ENCODE data around the gene FBN1. TPM values are rescaled to one million over a fixed set of nuclear protein-coding genes. Genes with fewer than 3 reads are reported as not detected.

The FBN1 gene
- total RNA-seq, 2 donors from 2014 or later: 5.5 to 5.9 TPM

DNA sequence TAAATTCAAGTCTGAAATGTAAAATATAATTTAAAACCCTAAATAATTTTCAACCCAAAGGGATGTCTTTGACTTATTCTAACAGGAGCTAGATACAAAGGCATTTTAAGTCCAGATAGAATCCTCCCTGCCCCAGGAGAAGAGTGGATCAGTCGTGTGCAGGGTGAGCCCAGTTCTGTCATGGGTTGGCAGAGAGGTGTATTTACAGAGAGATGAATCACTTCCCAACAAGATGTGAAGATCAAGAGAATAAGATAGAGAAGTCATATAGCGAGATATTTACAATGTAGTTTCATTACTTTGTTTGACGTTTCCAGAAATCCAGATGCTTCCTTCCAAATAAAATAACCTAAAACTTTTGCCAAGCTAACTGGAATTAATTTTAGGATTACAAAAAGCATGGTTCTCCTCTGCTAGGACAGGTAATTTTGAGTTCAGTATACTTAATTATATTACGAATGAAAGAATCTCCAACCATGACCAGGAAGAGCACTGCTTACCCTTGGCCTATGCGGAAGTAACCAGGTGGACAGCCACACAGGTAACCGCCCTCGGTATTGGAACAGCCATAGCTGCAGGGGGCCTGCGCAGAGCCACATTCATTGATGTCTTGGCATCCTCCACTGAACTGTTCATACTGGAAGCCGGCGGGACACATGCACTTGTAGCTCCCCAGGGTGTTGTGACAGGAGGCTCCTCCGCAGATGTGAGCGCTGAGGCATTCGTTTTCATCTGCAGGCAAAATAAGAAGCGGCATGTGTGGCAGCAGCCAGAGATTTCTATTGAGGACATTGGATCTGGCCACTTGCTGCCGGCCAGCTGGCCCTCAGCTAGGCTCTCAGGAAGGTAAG is 230.2 kb downstream of the FBN1 start:
- Histone ChIP-seq H3K4me3 (ENCODE audit: low read length) (no peak overlapping the region), H3K9ac (ENCODE audit: extremely low read depth, low read length, poor library complexity, severe bottlenecking) (no peak overlapping the region), H3K27me3 (ENCODE audit: control insufficient read depth, insufficient read depth, low read length, poor library complexity, severe bottlenecking) (no peaks in the 10 kb centered on the region), H3K27ac (ENCODE audit: low read depth, low read length) (no peak overlapping the region), H3K4me1 (ENCODE audit: control insufficient read depth, insufficient read depth, low read length) (no peaks in the 10 kb centered on the region), H3K9me3 (ENCODE audit: control insufficient read depth, low read length) (no peaks in the 10 kb centered on the region), H3K36me3 (ENCODE audit: control insufficient read depth, insufficient read depth, low read length) (peaks cover 12% of the 10 kb centered on the region)
- Mint-ChIP-seq H3K4me3 (no peak overlapping the region), H3K4me1 (no peaks in the 10 kb centered on the region), H3K36me3 (ENCODE audit: low read depth) (no peaks in the 10 kb centered on the region), H3K27ac (no peak overlapping the region), H3K27me3 (ENCODE audit: insufficient read depth) (no peaks in the 10 kb centered on the region), H3K9me3 (no peaks in the 10 kb centered on the region)
- TF ChIP-seq, protein P1, sequence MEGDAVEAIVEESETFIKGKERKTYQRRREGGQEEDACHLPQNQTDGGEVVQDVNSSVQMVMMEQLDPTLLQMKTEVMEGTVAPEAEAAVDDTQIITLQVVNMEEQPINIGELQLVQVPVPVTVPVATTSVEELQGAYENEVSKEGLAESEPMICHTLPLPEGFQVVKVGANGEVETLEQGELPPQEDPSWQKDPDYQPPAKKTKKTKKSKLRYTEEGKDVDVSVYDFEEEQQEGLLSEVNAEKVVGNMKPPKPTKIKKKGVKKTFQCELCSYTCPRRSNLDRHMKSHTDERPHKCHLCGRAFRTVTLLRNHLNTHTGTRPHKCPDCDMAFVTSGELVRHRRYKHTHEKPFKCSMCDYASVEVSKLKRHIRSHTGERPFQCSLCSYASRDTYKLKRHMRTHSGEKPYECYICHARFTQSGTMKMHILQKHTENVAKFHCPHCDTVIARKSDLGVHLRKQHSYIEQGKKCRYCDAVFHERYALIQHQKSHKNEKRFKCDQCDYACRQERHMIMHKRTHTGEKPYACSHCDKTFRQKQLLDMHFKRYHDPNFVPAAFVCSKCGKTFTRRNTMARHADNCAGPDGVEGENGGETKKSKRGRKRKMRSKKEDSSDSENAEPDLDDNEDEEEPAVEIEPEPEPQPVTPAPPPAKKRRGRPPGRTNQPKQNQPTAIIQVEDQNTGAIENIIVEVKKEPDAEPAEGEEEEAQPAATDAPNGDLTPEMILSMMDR (conservative IDR thresholded peaks at IDR 0.05): no peak
- DNase-seq: no peak
- WGBS, 2 experiments (ENCODE audit: insufficient coverage in 1 of 2, insufficient read length in 1 of 2): 96 to 100% methylated on average over 7 to 15 of the region's 15 CpGs

DNA sequence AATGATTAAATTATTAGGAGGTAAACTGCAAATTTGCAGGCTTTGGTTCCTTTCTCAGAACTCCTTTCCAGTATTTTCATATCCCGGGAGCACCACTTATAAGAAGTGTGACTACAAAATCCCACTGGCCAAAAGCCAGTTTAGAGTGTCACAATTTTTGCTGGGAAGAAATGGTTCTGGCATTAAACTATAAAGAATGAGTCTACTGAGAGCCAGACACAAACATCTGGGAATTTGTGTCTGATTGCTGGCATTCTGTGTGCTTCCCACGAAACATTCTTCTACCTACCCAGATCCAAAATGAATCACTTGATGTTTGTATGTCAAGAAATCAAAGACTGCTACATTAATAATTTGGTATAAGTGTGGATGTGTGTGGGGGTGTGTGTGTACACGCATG is 231.5 kb downstream of the FBN1 start:
- Mint-ChIP-seq H3K4me1 (no peaks in the 10 kb centered on the region), H3K27ac (no peak overlapping the region), H3K36me3 (ENCODE audit: low read depth) (no peaks in the 10 kb centered on the region), H3K4me3 (no peak overlapping the region), H3K9me3 (no peaks in the 10 kb centered on the region), H3K27me3 (ENCODE audit: insufficient read depth) (no peaks in the 10 kb centered on the region)
- TF ChIP-seq, protein P1 (conservative IDR thresholded peaks at IDR 0.05): no peak
- no peak for DNase-seq
- H3K4me3 ChIP-seq (ENCODE audit: low read length): no peak overlapping the region
- no peak overlapping the region for H3K9ac ChIP-seq (ENCODE audit: extremely low read depth, low read length, poor library complexity, severe bottlenecking)
- 98% methylated on average over 2 of the region's 3 CpGs; no CpG with 5 or more reads in 1 of the 2 experiments for WGBS, 2 experiments (ENCODE audit: insufficient coverage in 1 of 2, insufficient read length in 1 of 2)
- H3K27me3 ChIP-seq (ENCODE audit: control insufficient read depth, insufficient read depth, low read length, poor library complexity, severe bottlenecking): no peaks in the 10 kb centered on the region
- H3K27ac ChIP-seq (ENCODE audit: low read depth, low read length): no peak overlapping the region
- H3K9me3 ChIP-seq (ENCODE audit: control insufficient read depth, low read length): no peaks in the 10 kb centered on the region
- H3K4me1 ChIP-seq (ENCODE audit: control insufficient read depth, insufficient read depth, low read length): no peaks in the 10 kb centered on the region
- peaks cover 11% of the 10 kb centered on the region for H3K36me3 ChIP-seq (ENCODE audit: control insufficient read depth, insufficient read depth, low read length)

DNA sequence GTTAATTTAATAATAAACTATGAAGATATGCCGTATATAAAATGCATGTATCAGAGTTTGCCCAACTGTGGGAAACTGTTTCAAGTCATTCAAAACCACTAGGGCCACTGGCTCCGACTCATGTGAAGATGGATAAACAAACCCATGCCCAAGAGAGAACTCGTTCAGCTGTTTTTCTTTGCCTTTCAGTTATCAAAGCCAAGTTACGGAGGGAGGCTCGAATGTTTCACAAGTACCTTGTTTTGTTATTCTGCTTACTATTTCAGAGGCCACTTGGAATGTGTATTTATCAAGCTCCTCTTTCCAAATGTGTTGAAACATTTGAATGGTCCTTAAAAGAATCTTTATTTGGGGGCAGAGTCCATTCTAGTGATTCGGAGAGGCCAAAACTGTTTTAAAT is 232.2 kb downstream of the FBN1 start:
- Mint-ChIP-seq H3K27me3 (ENCODE audit: insufficient read depth) (no peaks in the 10 kb centered on the region), H3K27ac (no peak overlapping the region), H3K9me3 (no peaks in the 10 kb centered on the region), H3K36me3 (ENCODE audit: low read depth) (no peaks in the 10 kb centered on the region), H3K4me3 (no peak overlapping the region), H3K4me1 (no peaks in the 10 kb centered on the region)
- Histone ChIP-seq H3K9ac (ENCODE audit: extremely low read depth, low read length, poor library complexity, severe bottlenecking) (no peak overlapping the region), H3K4me1 (ENCODE audit: control insufficient read depth, insufficient read depth, low read length) (no peaks in the 10 kb centered on the region), H3K27ac (ENCODE audit: low read depth, low read length) (no peak overlapping the region), H3K4me3 (ENCODE audit: low read length) (no peak overlapping the region), H3K9me3 (ENCODE audit: control insufficient read depth, low read length) (no peaks in the 10 kb centered on the region), H3K27me3 (ENCODE audit: control insufficient read depth, insufficient read depth, low read length, poor library complexity, severe bottlenecking) (no peaks in the 10 kb centered on the region), H3K36me3 (ENCODE audit: control insufficient read depth, insufficient read depth, low read length) (peaks cover 11% of the 10 kb centered on the region)
- TF ChIP-seq, protein P1 (conservative IDR thresholded peaks at IDR 0.05): no peak
- 89 to 95% methylated on average over 5 to 6 of the region's 6 CpGs for WGBS, 2 experiments (ENCODE audit: insufficient coverage in 1 of 2, insufficient read length in 1 of 2)
- DNase-seq: no peak
